SK-N-SH (cell line): ENCODE measurements around the gene PPP5C. TPM values are rescaled to one million over a fixed set of nuclear protein-coding genes. Genes with fewer than 3 reads are reported as not detected.
A peak's percentile ranks its signal among the peaks of the same experiment; 100 is the strongest.

Source experiments
- CTCF ChIA-PET: fragments of 300-600, 350-600 bp; formaldehyde crosslinking; extraction: SDS; loops from one replicate; lab custom pipeline; 2021; lab: Yijun Ruan, JAX
- POLR2A ChIA-PET: fragments of 350-600 bp; sonication (Branson Sonifier 250); formaldehyde crosslinking; extraction: SDS; loops from one replicate; lab custom pipeline; 2020; ENCODE audit warnings: antibody characterized with exemption, inconsistent platforms; lab: Yijun Ruan, JAX
- DNase-seq: peaks from one replicate; pipeline ENCODE4 v3.0.0; 2012
- H2AFZ ChIP-seq: fragments of 200-600 bp; sonication (generic); 2 replicates; pipeline ENCODE4 v1.8.1; 2016; ENCODE audit warnings: antibody characterized with exemption, mild to moderate bottlenecking, low read depth
- H3F3A ChIP-seq: fragments of 200-600 bp; sonication (generic); replicated peaks from 2 replicates; pipeline ENCODE3; 2016; ENCODE audit warnings: antibody characterized with exemption, mild to moderate bottlenecking; ENCODE audit not compliant: insufficient read depth
- H3K27ac ChIP-seq, 2 experiments: fragments of 200-500 bp in 1 of 2; fragments of 200-600 bp in 1 of 2; sonication (Bioruptor generic) in 1 of 2; sonication (generic), shearing (Covaris generic) in 1 of 2; 2 replicates each; pipeline versions ENCODE4 v1.5.1 to v1.6.1; 2014 to 2016; ENCODE audit warnings: low read depth in 2 of 2, inconsistent platforms in 1 of 2, low read length in 1 of 2, mild to moderate bottlenecking in 1 of 2, mixed read lengths in 1 of 2
- H3K27me3 ChIP-seq: fragments of 200-600 bp; sonication (generic), shearing (Covaris generic); 2 replicates; pipeline ENCODE4 v1.6.1; 2016; ENCODE audit warnings: mixed run types; ENCODE audit not compliant: insufficient read depth
- H3K36me3 ChIP-seq, 2 experiments: fragments of 200-500 bp in 1 of 2; fragments of 200-600 bp in 1 of 2; sonication (Bioruptor generic) in 1 of 2; sonication (generic) in 1 of 2; replicated peaks in 1 of 2; 2 replicates each; pipeline versions ENCODE3 to v1.5.1; 2014 to 2016; ENCODE audit warnings: low read length in 1 of 2, mild to moderate bottlenecking in 1 of 2; ENCODE audit not compliant: insufficient read depth in 2 of 2, control insufficient read depth in 1 of 2
- H3K4me1 ChIP-seq, 2 experiments: fragments of 200-500 bp in 1 of 2; fragments of 200-600 bp in 1 of 2; sonication (Bioruptor generic) in 1 of 2; sonication (generic), shearing (Covaris generic) in 1 of 2; 2 replicates each; pipeline versions ENCODE4 v1.5.1 to v1.6.1; 2014 to 2016; ENCODE audit warnings: low read depth in 1 of 2, low read length in 1 of 2, mixed run types in 1 of 2; ENCODE audit not compliant: insufficient read depth in 2 of 2, control insufficient read depth in 1 of 2
- H3K4me2 ChIP-seq: fragments of 200-600 bp; sonication (generic), shearing (Covaris generic); 2 replicates; pipeline ENCODE4 v1.6.1; 2017; ENCODE audit warnings: mixed run types
- H3K4me3 ChIP-seq, 2 experiments: fragments of 200-500 bp in 1 of 2; fragments of 200-600 bp in 1 of 2; sonication (Bioruptor generic) in 1 of 2; sonication (generic), shearing (Covaris generic) in 1 of 2; 2 replicates each; pipeline versions ENCODE4 v1.5.1 to v1.8.1; 2014 to 2016; ENCODE audit warnings: low read depth in 2 of 2, inconsistent platforms in 1 of 2, low read length in 1 of 2, mild to moderate bottlenecking in 1 of 2, mixed read lengths in 1 of 2, moderate library complexity in 1 of 2
- H3K79me2 ChIP-seq: fragments of 200-600 bp; sonication (generic); 2 replicates; pipeline ENCODE4 v1.8.1; 2017; ENCODE audit warnings: mild to moderate bottlenecking; ENCODE audit not compliant: insufficient read depth
- H3K9ac ChIP-seq: fragments of 200-600 bp; sonication (generic); 2 replicates; pipeline ENCODE4 v1.6.1; 2017; ENCODE audit warnings: mixed run types
- H3K9me2 ChIP-seq: fragments of 200-600 bp; sonication (generic); 2 replicates; pipeline ENCODE4 v1.6.1; 2017; ENCODE audit warnings: mixed run types
- H3K9me3 ChIP-seq: fragments of 200-600 bp; sonication (generic); 2 replicates; pipeline ENCODE4 v1.6.1; 2017; ENCODE audit warnings: mixed run types, mild to moderate bottlenecking, moderate library complexity
- H4K20me1 ChIP-seq: fragments of 200-600 bp; sonication (generic); 2 replicates; pipeline ENCODE4 v1.6.1; 2017; ENCODE audit warnings: mild to moderate bottlenecking, mixed run types; ENCODE audit not compliant: insufficient read depth
- ELF1 ChIP-seq: IDR thresholded peaks from 2 replicates; pipeline ENCODE4 v1.4.0; 2012
- FOXM1 ChIP-seq: IDR thresholded peaks from 2 replicates; pipeline ENCODE4 v1.4.0; 2012; ENCODE audit warnings: low read depth, mild to moderate bottlenecking
- JUND ChIP-seq: IDR thresholded peaks from 2 replicates; pipeline ENCODE4 v1.4.0; 2012
- MAX ChIP-seq: IDR thresholded peaks from 2 replicates; pipeline ENCODE4 v1.4.0; 2012; ENCODE audit warnings: low read depth
- MXI1 ChIP-seq: IDR thresholded peaks from 2 replicates; pipeline ENCODE4 v1.6.1; 2012; ENCODE audit warnings: mild to moderate bottlenecking, low read depth, low read length, improper control_type of control experiment
- PBX3 ChIP-seq: IDR thresholded peaks from 2 replicates; pipeline ENCODE4; 2012
- POLR2AphosphoS5 ChIP-seq: IDR thresholded peaks from 2 replicates; pipeline ENCODE4 v1.6.1; 2012; ENCODE audit warnings: low read depth, low read length
- REST ChIP-seq: IDR thresholded peaks from 2 replicates; pipeline ENCODE4 v1.6.1; 2012; ENCODE audit warnings: mild to moderate bottlenecking, low read depth, low read length, moderate library complexity
- RXRA ChIP-seq: IDR thresholded peaks from 2 replicates; pipeline ENCODE4 v1.4.0; 2012; ENCODE audit warnings: low read depth, mild to moderate bottlenecking, borderline replicate concordance
- TCF12 ChIP-seq: IDR thresholded peaks from 2 replicates; pipeline ENCODE4 v1.4.0; 2012
- WGBS: methylation state at CpG from one replicate; pipeline ENCODE4 v1.1.6; 2017; ENCODE audit warnings: low lambda C conversion rate; 5-methylcytosine and 5-hydroxymethylcytosine counted together
- polyA plus RNA-seq, 3 experiments: library from polyadenylated mRNA; depleted of rRNA; stranded (reverse); fragments of >200 nt; gene quantifications; 2 replicates each; pipeline ENCODE4 v1.2.3, GENCODE V29; 2012
- TF ChIP-seq, protein P1 (sequence below): fragments of 200-600 bp; sonication (generic); IDR thresholded peaks from 2 replicates; pipeline ENCODE4 v1.6.1; 2017; ENCODE audit warnings: antibody characterized with exemption, mild to moderate bottlenecking, moderate library complexity

Gene PPP5C
- polyA plus RNA-seq, 1 of the 3 experiments (the other 2 are of a cell fraction), result 162 TPM

GRCh38 chr19:46346821-46347571 is at the start of gene PPP5C (continued):
- TF ChIP-seq REST, result no peak
- no peak; the same call in 1 of the 2 replicates for TF ChIP-seq TCF12
- no peak for TF ChIP-seq ELF1
- TF ChIP-seq POLR2AphosphoS5, result peak; percentile 89
- peak; percentile 93 for TF ChIP-seq PBX3
- no peak for TF ChIP-seq FOXM1
- no peak for TF ChIP-seq RXRA
- TF ChIP-seq MAX, result peak; percentile 49
- TF ChIP-seq MXI1, result peak; percentile 56; the same call in 1 of the 2 replicates
- no peak for TF ChIP-seq JUND
- TF ChIP-seq, all 33 proteins: peak for 11

- no peaks in the 10 kb centered on the region for H3K79me2 ChIP-seq
- peak overlapping the region in 1 of 2 experiments; percentile 33; a peak in 1 of 4 replicates for H3K4me3 ChIP-seq
- H2AFZ ChIP-seq, result peak overlapping the region; percentile 39; the same call in 1 of the 2 replicates
- no peaks in the 10 kb centered on the region for H3K27me3 ChIP-seq
- H3K9ac ChIP-seq, result no peak overlapping the region
- 66% methylated on average over 16 of the region's 19 CpGs for WGBS
- peak overlapping the region; percentile 66 for H3K4me2 ChIP-seq
- ChIA-PET CTCF (interaction anchor here (0.7 to 7.7 kb wide), 8 partner anchors 15 to 265 kb away, joined by 3 to 70 read pairs (median 3); partner anchors contain the start of gene PPP5C), POLR2A (interaction anchor here (0.5 kb wide), 1 partner anchor 1188 kb away, joined by 3 read pairs; no protein-coding TSS in a partner anchor)
- no peak overlapping the region for H3K27ac ChIP-seq
- H3F3A ChIP-seq, result peaks cover 4% of the 10 kb centered on the region
- no peaks in the 10 kb centered on the region for H3K9me2 ChIP-seq
- peaks cover 15 to 34% of the 10 kb centered on the region in 2 experiments for H3K4me1 ChIP-seq
- no peaks in the 10 kb centered on the region for H4K20me1 ChIP-seq
- no peaks in the 10 kb centered on the region for H3K36me3 ChIP-seq
- TF ChIP-seq MAX, result no peak
- TF ChIP-seq, protein P1, sequence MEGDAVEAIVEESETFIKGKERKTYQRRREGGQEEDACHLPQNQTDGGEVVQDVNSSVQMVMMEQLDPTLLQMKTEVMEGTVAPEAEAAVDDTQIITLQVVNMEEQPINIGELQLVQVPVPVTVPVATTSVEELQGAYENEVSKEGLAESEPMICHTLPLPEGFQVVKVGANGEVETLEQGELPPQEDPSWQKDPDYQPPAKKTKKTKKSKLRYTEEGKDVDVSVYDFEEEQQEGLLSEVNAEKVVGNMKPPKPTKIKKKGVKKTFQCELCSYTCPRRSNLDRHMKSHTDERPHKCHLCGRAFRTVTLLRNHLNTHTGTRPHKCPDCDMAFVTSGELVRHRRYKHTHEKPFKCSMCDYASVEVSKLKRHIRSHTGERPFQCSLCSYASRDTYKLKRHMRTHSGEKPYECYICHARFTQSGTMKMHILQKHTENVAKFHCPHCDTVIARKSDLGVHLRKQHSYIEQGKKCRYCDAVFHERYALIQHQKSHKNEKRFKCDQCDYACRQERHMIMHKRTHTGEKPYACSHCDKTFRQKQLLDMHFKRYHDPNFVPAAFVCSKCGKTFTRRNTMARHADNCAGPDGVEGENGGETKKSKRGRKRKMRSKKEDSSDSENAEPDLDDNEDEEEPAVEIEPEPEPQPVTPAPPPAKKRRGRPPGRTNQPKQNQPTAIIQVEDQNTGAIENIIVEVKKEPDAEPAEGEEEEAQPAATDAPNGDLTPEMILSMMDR, result peak; percentile 23
- peak; percentile 55 for DNase-seq
- no peaks in the 10 kb centered on the region for H3K9me3 ChIP-seq
These were observed 49.0 kb upstream of the PPP5C start for GRCh38 chr19:46297700-46298478.
